HepG2 (cell line): Measurements from ENCODE around the gene NUP93. TPM values are rescaled to one million over a fixed set of nuclear protein-coding genes. Genes with fewer than 3 reads are reported as not detected.

Experiments
- AGO1 ChIP-seq: fragments of 200-400 bp; formaldehyde crosslinking; IDR thresholded peaks from 2 replicates; pipeline ENCODE4 v1.6.1; 2017; ENCODE audit warnings: mild to moderate bottlenecking, low read depth, low read length, moderate library complexity; ENCODE audit not compliant: poor library complexity, severe bottlenecking
- ELF1 ChIP-seq: sonication (generic); formaldehyde crosslinking; IDR thresholded peaks from 2 replicates; pipeline ENCODE4 v1.4.0; 2020; ENCODE audit warnings: missing genetic modification reagents
- HMGXB4 ChIP-seq, 2 experiments: sonication (generic) in 1 of 2; formaldehyde crosslinking in 1 of 2; IDR thresholded peaks; 2 replicates each; pipeline versions ENCODE4 v1.4.0 to v1.6.1; 2018 to 2020; ENCODE audit warnings: missing genetic modification reagents in 2 of 2, borderline replicate concordance in 1 of 2, low read depth in 1 of 2, mild to moderate bottlenecking in 1 of 2, missing biosample characterization in 1 of 2
- KIAA2018 ChIP-seq: sonication (generic); formaldehyde crosslinking; IDR thresholded peaks from 2 replicates; pipeline ENCODE4 v1.5.0; 2020; ENCODE audit warnings: mild to moderate bottlenecking, missing genetic modification reagents, borderline replicate concordance
- MAZ ChIP-seq, 2 experiments: sonication (generic) in 1 of 2; formaldehyde crosslinking in 1 of 2; IDR thresholded peaks; 2 replicates each; pipeline versions ENCODE4 v1.5.0 to v1.6.1; 2012 to 2020; ENCODE audit warnings: low read depth in 2 of 2, mild to moderate bottlenecking in 2 of 2, borderline replicate concordance in 1 of 2, improper control_type of control experiment in 1 of 2, low read length in 1 of 2, missing genetic modification reagents in 1 of 2, moderate library complexity in 1 of 2
- MTF1 ChIP-seq: sonication (generic); formaldehyde crosslinking; IDR thresholded peaks from 2 replicates; pipeline ENCODE4 v1.5.0; 2020; ENCODE audit warnings: missing genetic modification reagents
- NR1H2 ChIP-seq: sonication (generic); formaldehyde crosslinking; IDR thresholded peaks from 2 replicates; pipeline ENCODE4 v1.8.1; 2022; ENCODE audit warnings: low read depth, missing genetic modification reagents, borderline replicate concordance
- NR3C1 ChIP-seq: sonication (generic); formaldehyde crosslinking; IDR thresholded peaks from 2 replicates; pipeline ENCODE4 v1.4.0; 2020; ENCODE audit warnings: missing genetic modification reagents
- SMYD3 ChIP-seq: sonication (generic); formaldehyde crosslinking; IDR thresholded peaks from 2 replicates; pipeline ENCODE4 v1.8.1; 2023; ENCODE audit warnings: mild to moderate bottlenecking, missing genetic modification reagents
- SSRP1 ChIP-seq: IDR thresholded peaks from 2 replicates; pipeline ENCODE4 v1.6.1; 2016; ENCODE audit warnings: control low read depth
- TCF7L2 ChIP-seq: IDR thresholded peaks from 2 replicates; pipeline ENCODE4 v1.6.1; 2011; ENCODE audit warnings: mild to moderate bottlenecking, low read depth, low read length, moderate library complexity
- ZBTB1 ChIP-seq: sonication (generic); formaldehyde crosslinking; IDR thresholded peaks from 2 replicates; pipeline ENCODE4 v1.4.0; 2020; ENCODE audit warnings: missing genetic modification reagents, borderline replicate concordance
- ZKSCAN1 ChIP-seq: fragments of 150-350 bp; IDR thresholded peaks from 2 replicates; pipeline ENCODE4 v1.6.1; 2014; ENCODE audit warnings: low read length
- ZNF143 ChIP-seq: sonication (generic); formaldehyde crosslinking; IDR thresholded peaks from 2 replicates; pipeline ENCODE4 v1.4.0; 2020; ENCODE audit warnings: missing genetic modification reagents
- ZNF160 ChIP-seq: sonication (generic); formaldehyde crosslinking; IDR thresholded peaks from 2 replicates; pipeline ENCODE4 v1.8.0; 2022; ENCODE audit warnings: mild to moderate bottlenecking, inconsistent platforms, missing genetic modification reagents
- ZNF263 ChIP-seq: sonication (generic); formaldehyde crosslinking; IDR thresholded peaks from 2 replicates; pipeline ENCODE4 v1.4.0; 2020; ENCODE audit warnings: missing genetic modification reagents
- ZNF446 ChIP-seq: sonication (generic); formaldehyde crosslinking; IDR thresholded peaks from 2 replicates; pipeline ENCODE4 v1.5.0; 2020; ENCODE audit warnings: mild to moderate bottlenecking, missing genetic modification reagents
- ZNF589 ChIP-seq: sonication (generic); formaldehyde crosslinking; conservative IDR thresholded peaks from 2 replicates; pipeline ENCODE4 v1.8.0; 2022; ENCODE audit warnings: mild to moderate bottlenecking, moderate library complexity, missing genetic modification reagents
- ZNF672 ChIP-seq: sonication (generic); formaldehyde crosslinking; IDR thresholded peaks from 2 replicates; pipeline ENCODE4 v1.8.1; 2022; ENCODE audit warnings: missing genetic modification reagents
- ZNF883 ChIP-seq: sonication (generic); formaldehyde crosslinking; IDR thresholded peaks from 2 replicates; pipeline ENCODE4 v1.5.1; 2020; ENCODE audit warnings: mild to moderate bottlenecking, missing genetic modification reagents; ENCODE audit errors: not compliant biosample characterization
- ZZZ3 ChIP-seq: sonication (generic); formaldehyde crosslinking; IDR thresholded peaks from 2 replicates; pipeline ENCODE4 v1.4.0; 2020; ENCODE audit warnings: missing genetic modification reagents, mild to moderate bottlenecking, borderline replicate concordance
- polyA plus RNA-seq, 8 experiments: library from polyadenylated mRNA; depleted of rRNA in 3 of 8; stranded (reverse) in 7 of 8; unstranded in 1 of 8; fragments of >200 nt; fragmentation: Illumina TruSeq in 4 of 8; extraction: Trizol in 4 of 8; gene quantifications; 2 replicates each; pipeline versions ENCODE4 v1.2.1 to v1.2.3, GENCODE V29; 2011 to 2016; ENCODE audit warnings: low read depth in 4 of 8, missing spikeins in 1 of 8, mixed read lengths in 1 of 8; ENCODE audit not compliant: insufficient read depth in 1 of 8
- total RNA-seq, 5 experiments: library from RNA; depleted of rRNA; stranded (reverse); fragments of >200 nt; fragmentation: Illumina TruSeq; extraction: Trizol; gene quantifications; 2 replicates each; pipeline ENCODE4 v1.2.3, GENCODE V29; 2016; ENCODE audit warnings: low read depth in 1 of 5

NUP93 gene
- total and polyA plus RNA-seq, 2 of the 13 experiments (the other 11 are each of a cell fraction or from before 2014, with no cell fraction given): 58.5 to 140 TPM

GRCh38 chr16:56848955-56849689, 119.2 kb downstream of the NUP93 start (continued):
- TF ChIP-seq ZNF143 (CRISPR knock-in tag) (no peak), NR3C1 (no peak), AGO1 (no peak), TCF7L2 (no peak), ZNF589 (no peak), ZNF672 (CRISPR knock-in tag) (no peak), KIAA2018 (no peak), ZNF160 (no peak), MAZ (IDR thresholded peaks at IDR 0.05; ENCODE audit: borderline replicate concordance, low read depth, low read length) (no peak), MAZ (CRISPR knock-in tag; IDR thresholded peaks at IDR 0.05; ENCODE audit: low read depth) (0 out of 2 replicates have a peak, but pooled peaks have one; percentile 8), ZKSCAN1 (no peak), SMYD3 (CRISPR knock-in tag) (no peak), ZNF263 (CRISPR knock-in tag) (peak; percentile 86), ZZZ3 (CRISPR knock-in tag) (no peak), MTF1 (CRISPR knock-in tag) (no peak), SSRP1 (CRISPR knock-in tag) (no peak), NR1H2 (CRISPR knock-in tag) (no peak), ELF1 (CRISPR knock-in tag) (peak; percentile 52), ZNF446 (CRISPR knock-in tag) (no peak), HMGXB4 (CRISPR knock-in tag; IDR thresholded peaks at IDR 0.05; ENCODE audit: borderline replicate concordance in 1 of 2, low read depth in 1 of 2) (no peak), ZBTB1 (no peak), ZNF883 (no peak)
